HL-60 (cell line): ENCODE measurements around the gene RABGAP1L.

ENCODE experiments used
- CTCF ChIP-seq: IDR thresholded peaks from one replicate; pipeline ENCODE4 v1.5.1; 2011; ENCODE audit warnings: low read length, control low read depth, inconsistent platforms; ENCODE audit not compliant: insufficient read depth
- GABPA ChIP-seq: IDR thresholded peaks from 2 replicates; pipeline ENCODE4 v1.6.1; 2012; ENCODE audit warnings: low read depth
- POLR2AphosphoS5 ChIP-seq: IDR thresholded peaks from 2 replicates; pipeline ENCODE4 v1.6.1; 2012; ENCODE audit warnings: low read depth
- REST ChIP-seq: IDR thresholded peaks from 2 replicates; pipeline ENCODE4 v1.6.1; 2012; ENCODE audit warnings: low read depth; ENCODE audit not compliant: insufficient replicate concordance

- TF ChIP-seq CTCF (no peak), REST (no peak), GABPA (no peak), POLR2AphosphoS5 (no peak)
Observed at GRCh38 chr1:174748586-174748985, 589.3 kb downstream of the RABGAP1L start.
